Subcutaneous abdominal adipose tissue (tissue), 5 donors: ENCODE data around the gene PDPR.
"Not testable (repeated sequence)": the region's sequence is repeated elsewhere in the genome, so short reads cannot be mapped to it uniquely, and the experiment has no call there.

Source experiments
- H3K27ac ChIP-seq: one replicate; pipeline ENCODE4 v1.7.0; 2013; ENCODE audit warnings: low read depth, mild to moderate bottlenecking, inconsistent platforms, low read length, moderate library complexity
- H3K27me3 ChIP-seq, 5 donors: one replicate each; pipeline ENCODE4 v1.7.0; 2013; ENCODE audit warnings: low read length in 5 of 5, inconsistent platforms in 1 of 5; ENCODE audit not compliant: control insufficient read depth in 5 of 5, insufficient read depth in 4 of 5
- H3K36me3 ChIP-seq, 5 donors: one replicate each; pipeline ENCODE4 v1.7.0; 2013; ENCODE audit warnings: low read length in 5 of 5; ENCODE audit not compliant: control insufficient read depth in 5 of 5, insufficient read depth in 5 of 5
- H3K4me1 ChIP-seq, 5 donors: one replicate each; pipeline ENCODE4 v1.7.0; 2013; ENCODE audit warnings: low read length in 5 of 5, mild to moderate bottlenecking in 3 of 5, moderate library complexity in 1 of 5; ENCODE audit not compliant: control insufficient read depth in 5 of 5, insufficient read depth in 5 of 5
- H3K4me3 ChIP-seq, 5 donors: one replicate each; pipeline ENCODE4 v1.7.0; 2013; ENCODE audit warnings: low read length in 5 of 5, low read depth in 1 of 5
- H3K9ac ChIP-seq, 5 donors: one replicate each; pipeline ENCODE4 v1.7.0; 2013; ENCODE audit warnings: low read length in 5 of 5, mild to moderate bottlenecking in 4 of 5, moderate library complexity in 3 of 5
- H3K9me3 ChIP-seq, 5 donors: one replicate each; pipeline ENCODE4 v1.7.0; 2013; ENCODE audit warnings: low read length in 5 of 5; ENCODE audit not compliant: control insufficient read depth in 5 of 5
- donor health status: healthy.
- donor health status: healthy.
- donor health status: healthy.
- donor health status: healthy.
- donor health status: healthy.

PDPR gene

GRCh38 chr16:70204668-70205405, 90.7 kb downstream of the PDPR start:
- H3K36me3 ChIP-seq, H3K9me3 ChIP-seq, H3K4me1 ChIP-seq, H3K9ac ChIP-seq, H3K27me3 ChIP-seq, H3K27ac ChIP-seq, H3K4me3 ChIP-seq: not testable (repeated sequence)

GRCh38 chr16:70206382-70206781, 92.2 kb downstream of the PDPR start:
- H3K4me1 ChIP-seq, H3K9ac ChIP-seq, H3K27me3 ChIP-seq, H3K36me3 ChIP-seq, H3K9me3 ChIP-seq, H3K4me3 ChIP-seq, H3K27ac ChIP-seq: not testable (repeated sequence)
